ENCODE results near the gene GET4. TPM values are rescaled to one million over a fixed set of nuclear protein-coding genes. Genes with fewer than 3 reads are reported as not detected.
A peak's percentile ranks its signal among the peaks of the same experiment; 100 is the strongest.

Gene GET4
- polyA plus RNA-seq, 3 donors, result 20.1 to 36.8 (median 25.5) TPM

- intact Hi-C loops (cut with micrococcal nuclease), result no loop called here
- WGBS (ENCODE audit: insufficient coverage), result over 99% methylated on average over 13 of the region's 14 CpGs
- no peak for DNase-seq
- Mint-ChIP-seq H3K4me3 (peak overlapping the region in 1 of 2 donors; percentile 7), H3K4me1 (peaks cover 23% of the 10 kb centered on the region), H3K36me3 (peaks cover 39 to 67% of the 10 kb centered on the region in 2 donors), H3K9me3 (peaks cover 0 to 2% (median 0%) of the 10 kb centered on the region in 7 donors), H3K27me3 (ENCODE audit: low read depth in 3 of 3) (peaks cover 13 to 35% (median 23%) of the 10 kb centered on the region in 3 donors), H3K27ac (no peak overlapping the region)
- no peak overlapping the region for H3K4me3 ChIP-seq (replicated peaks in 1 of 3; ENCODE audit: low read depth in 2 of 3, low read length in 3 of 3)
- H3K36me3 ChIP-seq (replicated peaks in 1 of 2; ENCODE audit: control insufficient read depth in 1 of 2, insufficient read depth in 2 of 2, low read length in 2 of 2), result peaks cover 0 to 43% of the 10 kb centered on the region in 2 donors
- TF ChIP-seq CTCF (IDR thresholded peaks at IDR 0.05), result no peak
- peaks cover 96% of the 10 kb centered on the region for H4K20me1 ChIP-seq (ENCODE audit: insufficient read depth, low read length)
- H3K27ac ChIP-seq (ENCODE audit: low read depth in 1 of 2, low read length in 2 of 2), result no peak overlapping the region
- no peak overlapping the region for H3K4me2 ChIP-seq (replicated peaks; ENCODE audit: extremely low read depth, low read length, poor library complexity, severe bottlenecking)
- no peak overlapping the region for H2AFZ ChIP-seq (ENCODE audit: insufficient read depth, low read depth, low read length, poor library complexity, severe bottlenecking)
- H3K27me3 ChIP-seq (ENCODE audit: control insufficient read depth in 2 of 2, insufficient read depth in 2 of 2, low read length in 2 of 2), result no peaks in the 10 kb centered on the region
- H3K9me3 ChIP-seq (replicated peaks in 1 of 2; ENCODE audit: control insufficient read depth in 1 of 2, insufficient read depth in 1 of 2, low read length in 2 of 2), result no peaks in the 10 kb centered on the region
- H3K79me2 ChIP-seq (ENCODE audit: insufficient read depth, low read length), result peaks cover 50% of the 10 kb centered on the region
- no peak overlapping the region for H3K9ac ChIP-seq (ENCODE audit: insufficient read depth, low read length, poor library complexity, severe bottlenecking)
- H3K4me1 ChIP-seq (ENCODE audit: control insufficient read depth in 1 of 2, insufficient read depth in 2 of 2, low read length in 2 of 2), result peaks cover 10 to 16% of the 10 kb centered on the region in 2 donors
Measured at GRCh38 chr7:828793-829561, 47.4 kb upstream of the GET4 start.

- intact Hi-C loops (cut with micrococcal nuclease), result no loop called here
- H3K9me3 ChIP-seq (replicated peaks in 1 of 2; ENCODE audit: control insufficient read depth in 1 of 2, insufficient read depth in 1 of 2, low read length in 2 of 2), result no peaks in the 10 kb centered on the region
- no peaks in the 10 kb centered on the region for H3K27me3 ChIP-seq (ENCODE audit: control insufficient read depth in 2 of 2, insufficient read depth in 2 of 2, low read length in 2 of 2)
- peaks cover 10 to 16% of the 10 kb centered on the region in 2 donors for H3K4me1 ChIP-seq (ENCODE audit: control insufficient read depth in 1 of 2, insufficient read depth in 2 of 2, low read length in 2 of 2)
- peaks cover 13 to 35% (median 23%) of the 10 kb centered on the region in 3 donors for H3K27me3 Mint-ChIP-seq (ENCODE audit: low read depth in 3 of 3)
- H3K9ac ChIP-seq (ENCODE audit: insufficient read depth, low read length, poor library complexity, severe bottlenecking), result no peak overlapping the region
- no peak overlapping the region for H3K27ac Mint-ChIP-seq
- TF ChIP-seq CTCF (IDR thresholded peaks at IDR 0.05), result no peak
- no peak overlapping the region for H3K4me3 ChIP-seq (replicated peaks in 1 of 3; ENCODE audit: low read depth in 2 of 3, low read length in 3 of 3)
- H3K79me2 ChIP-seq (ENCODE audit: insufficient read depth, low read length), result peaks cover 42% of the 10 kb centered on the region
- H3K27ac ChIP-seq (ENCODE audit: low read depth in 1 of 2, low read length in 2 of 2), result no peak overlapping the region
- no peak overlapping the region for H3K4me2 ChIP-seq (replicated peaks; ENCODE audit: extremely low read depth, low read length, poor library complexity, severe bottlenecking)
- H3K4me3 Mint-ChIP-seq, result no peak overlapping the region
- DNase-seq, result no peak
- H3K9me3 Mint-ChIP-seq, result peaks cover 0 to 2% (median 0%) of the 10 kb centered on the region in 7 donors
- H2AFZ ChIP-seq (ENCODE audit: insufficient read depth, low read depth, low read length, poor library complexity, severe bottlenecking), result no peak overlapping the region
- H4K20me1 ChIP-seq (ENCODE audit: insufficient read depth, low read length), result peaks cover 96% of the 10 kb centered on the region
- H3K36me3 Mint-ChIP-seq, result peaks cover 42 to 68% of the 10 kb centered on the region in 2 donors
- 83% methylated on average over 8 of the region's 12 CpGs for WGBS (ENCODE audit: insufficient coverage)
- peaks cover 0 to 39% of the 10 kb centered on the region in 2 donors for H3K36me3 ChIP-seq (replicated peaks in 1 of 2; ENCODE audit: control insufficient read depth in 1 of 2, insufficient read depth in 2 of 2, low read length in 2 of 2)
- peaks cover 23% of the 10 kb centered on the region for H3K4me1 Mint-ChIP-seq
Measured at GRCh38 chr7:830069-830468, 46.3 kb upstream of the GET4 start.
